K562 (cell line): ENCODE results near the gene ERAS. TPM values are rescaled to one million over a fixed set of nuclear protein-coding genes. Genes with fewer than 3 reads are reported as not detected.

ENCODE experiments used
- ATAC-seq: fragments of 200-7000 bp; cut with Tn5 transposase; 3 replicates; pipeline ENCODE4 v1.9.1; 2020; ENCODE audit warnings: moderate library complexity
- BruUV-seq: library from RNA; stranded (reverse); fragments of 400-500 nt; replicated peaks from 2 replicates; lab custom pipeline; 2021; lab: Mats Ljungman, UMichigan
- CTCF ChIA-PET: fragments of 300-600 bp; formaldehyde crosslinking; extraction: SDS; loops from one replicate; lab custom pipeline; 2021; ENCODE audit warnings: low intra/inter-chr PET ratio; lab: Yijun Ruan, JAX
- POLR2A ChIA-PET: fragments of 300-600, 350-650 bp; sonication (Branson Sonifier 250); formaldehyde crosslinking; extraction: SDS; loops from one replicate; lab custom pipeline; 2021; ENCODE audit warnings: antibody characterized with exemption, inconsistent platforms; lab: Yijun Ruan, JAX
- DNase-seq, 4 experiments: peaks; one replicate each; pipeline versions ENCODE4 v3.0.0 to v3.0.0-alpha.2; 2011 to 2018; ENCODE audit warnings: low spot score in 3 of 4, mixed read lengths in 3 of 4; ENCODE audit errors: extremely low read depth in 1 of 4
- FAIRE-seq: peaks from 2 replicates; lab custom pipeline; 2011; peaks lifted over from hg19 to GRCh38; lab: Jason Lieb, UNC
- H2AFZ ChIP-seq: 2 replicates; pipeline ENCODE4 v1.6.0; 2011; ENCODE audit warnings: low read depth, low read length, control low read depth, inconsistent platforms
- H3K27ac ChIP-seq: fragments of 200-600 bp; 3 replicates; pipeline ENCODE4 v1.8.0; 2011; ENCODE audit warnings: low read depth, mild to moderate bottlenecking, control low read depth, inconsistent platforms, low read length, moderate library complexity, mixed read lengths; ENCODE audit errors: extremely low read depth
- H3K27me3 ChIP-seq, 2 experiments: fragments of 300-600 bp in 1 of 2; 2 replicates in 1 of 2; 3 replicates in 1 of 2; pipeline versions ENCODE4 v1.6.0 to v1.8.0; 2011; ENCODE audit warnings: inconsistent platforms in 2 of 2, low read length in 2 of 2, mild to moderate bottlenecking in 1 of 2, mixed read lengths in 1 of 2, moderate library complexity in 1 of 2; ENCODE audit not compliant: control insufficient read depth in 2 of 2, insufficient read depth in 2 of 2
- H3K36me3 ChIP-seq: fragments of 300-600 bp; 3 replicates; pipeline ENCODE4 v1.8.0; 2011; ENCODE audit warnings: mild to moderate bottlenecking, low read length, inconsistent platforms; ENCODE audit not compliant: control insufficient read depth, insufficient read depth
- H3K4me1 ChIP-seq, 2 experiments: fragments of 200-600 bp in 1 of 2; replicated peaks in 1 of 2; 2 replicates in 1 of 2; 3 replicates in 1 of 2; pipeline versions ENCODE4 v1.5.1 to v1.8.0; 2011; ENCODE audit warnings: inconsistent platforms in 2 of 2, low read length in 2 of 2, mild to moderate bottlenecking in 1 of 2, mixed read lengths in 1 of 2, moderate library complexity in 1 of 2; ENCODE audit not compliant: control insufficient read depth in 2 of 2, insufficient read depth in 2 of 2
- H3K4me2 ChIP-seq: 2 replicates; pipeline ENCODE4 v1.6.1; 2011; ENCODE audit warnings: low read length, control low read depth, inconsistent platforms, mixed read lengths; ENCODE audit not compliant: insufficient read depth
- H3K4me3 ChIP-seq: fragments of 200-600 bp; sonication (generic), shearing (Covaris generic); 2 replicates; pipeline ENCODE4 v1.5.1; 2016; ENCODE audit warnings: control low read depth, inconsistent platforms
- H3K79me2 ChIP-seq: fragments of 200-600 bp; 3 replicates; pipeline ENCODE4 v1.8.0; 2011; ENCODE audit warnings: low read length, inconsistent platforms; ENCODE audit not compliant: control insufficient read depth, insufficient read depth
- H3K9ac ChIP-seq, 2 experiments: 2 replicates each; pipeline versions ENCODE4 v1.6.0 to v1.6.1; 2011; ENCODE audit warnings: low read depth in 2 of 2, low read length in 2 of 2, control low read depth in 1 of 2, inconsistent platforms in 1 of 2, mild to moderate bottlenecking in 1 of 2, mixed read lengths in 1 of 2; ENCODE audit not compliant: insufficient read depth in 1 of 2
- H3K9me1 ChIP-seq: one replicate; pipeline ENCODE4 v1.6.0; 2011; ENCODE audit warnings: inconsistent platforms, mild to moderate bottlenecking, low read length, moderate library complexity; ENCODE audit not compliant: control insufficient read depth, insufficient read depth
- H3K9me3 ChIP-seq: replicated peaks from 2 replicates; pipeline ENCODE4 v1.5.1; 2011; ENCODE audit warnings: low read depth, low read length, inconsistent platforms; ENCODE audit not compliant: control insufficient read depth, insufficient read depth
- H4K20me1 ChIP-seq: replicated peaks from 2 replicates; pipeline ENCODE4 v1.6.1; 2011; ENCODE audit warnings: low read length, inconsistent platforms, mixed read lengths; ENCODE audit not compliant: control insufficient read depth, insufficient read depth
- ADNP ChIP-seq: fragments of 200-800 bp; sonication (Bioruptor generic); IDR thresholded peaks from 2 replicates; pipeline ENCODE4 v1.6.1; 2016; ENCODE audit warnings: missing genetic modification characterization, missing compliant biosample characterization
- CHD4 ChIP-seq: fragments of 200-600 bp; sonication (generic); IDR thresholded peaks from 3 replicates; pipeline ENCODE4 v1.6.1; 2012; ENCODE audit warnings: low read depth, mild to moderate bottlenecking, mixed read lengths, low read length, inconsistent platforms; ENCODE audit not compliant: insufficient read depth, insufficient replicate concordance, poor library complexity, severe bottlenecking
- CXXC5 ChIP-seq: fragments of 250-450 bp; sonication (Bioruptor Pico); IDR thresholded peaks from 2 replicates; pipeline ENCODE4 v1.8.0; 2022; ENCODE audit warnings: inconsistent platforms, mild to moderate bottlenecking, moderate library complexity
- ESRRA ChIP-seq: fragments of 450-650 bp; IDR thresholded peaks from 2 replicates; pipeline ENCODE4 v1.6.1; 2014; ENCODE audit warnings: low read depth, mild to moderate bottlenecking, moderate library complexity, borderline replicate concordance
- FOXM1 ChIP-seq, 2 experiments: fragments of 450-650 bp in 1 of 2; sonication (generic) in 1 of 2; formaldehyde crosslinking in 1 of 2; IDR thresholded peaks; 2 replicates each; pipeline versions ENCODE4 v1.6.1 to v1.9.0; 2017 to 2022; ENCODE audit warnings: low read depth in 2 of 2, mild to moderate bottlenecking in 2 of 2, missing genetic modification reagents in 1 of 2, moderate library complexity in 1 of 2
- HDGF ChIP-seq: fragments of 450-650 bp; IDR thresholded peaks from 2 replicates; pipeline ENCODE4 v1.6.1; 2016
- JUNB ChIP-seq: fragments of 450-650 bp; formaldehyde crosslinking; conservative IDR thresholded peaks from 2 replicates; pipeline ENCODE4 v1.4.0; 2020; ENCODE audit warnings: mild to moderate bottlenecking
- KLF13 ChIP-seq: fragments of 450-650 bp; IDR thresholded peaks from 2 replicates; pipeline ENCODE4 v1.6.1; 2016; ENCODE audit warnings: missing genetic modification characterization, low read depth, mild to moderate bottlenecking, missing compliant biosample characterization, moderate library complexity, borderline replicate concordance
- MTA1 ChIP-seq: fragments of 450-650 bp; IDR thresholded peaks from 2 replicates; pipeline ENCODE4 v1.6.1; 2017; ENCODE audit warnings: borderline replicate concordance
- RBM25 ChIP-seq: fragments of 200-400 bp; formaldehyde crosslinking; IDR thresholded peaks from 2 replicates; pipeline ENCODE4 v1.6.1; 2018; ENCODE audit warnings: low read length, low read depth, moderate library complexity; ENCODE audit not compliant: severe bottlenecking
- SMARCE1 ChIP-seq: fragments of 450-650 bp; IDR thresholded peaks from 2 replicates; pipeline ENCODE4 v1.7.1; 2016; ENCODE audit warnings: mild to moderate bottlenecking
- STAT6 ChIP-seq: sonication (generic); formaldehyde crosslinking; IDR thresholded peaks from 2 replicates; pipeline ENCODE4 v1.8.1; 2023; ENCODE audit warnings: mild to moderate bottlenecking, missing genetic modification reagents
- THRB ChIP-seq: fragments of 450-650 bp; formaldehyde crosslinking; conservative IDR thresholded peaks from 2 replicates; pipeline ENCODE4 v1.4.0; 2022; ENCODE audit warnings: mild to moderate bottlenecking, missing genetic modification characterization
- XRCC4 ChIP-seq: IDR thresholded peaks from one replicate; pipeline ENCODE4 v1.6.1; 2011; ENCODE audit not compliant: insufficient read depth, insufficient read length; ENCODE audit errors: extremely low read depth
- ZNF134 ChIP-seq: fragments of 250-450 bp; sonication (Bioruptor Pico); conservative IDR thresholded peaks from 2 replicates; pipeline ENCODE4 v1.4.0; 2020
- WGBS: fragments of 100-300 bp; shearing (Covaris generic); methylation state at CpG from one replicate; pipeline ENCODE4 v1.1.6; 2016; ENCODE audit warnings: low coverage, mixed read lengths; ENCODE audit not compliant: insufficient coverage; ENCODE audit errors: missing lambda C conversion rate; 5-methylcytosine and 5-hydroxymethylcytosine counted together
- in situ Hi-C: fragments of 300-500 bp; cut with MboI; formaldehyde crosslinking; loops from 4 replicates; pipeline ENCODE4 v1.15.0; 2018; ENCODE audit warnings: inconsistent platforms, mixed read lengths
- intact Hi-C: fragments of 100-400 bp; cut with micrococcal nuclease; formaldehyde crosslinking; loops from 2 replicates; pipeline ENCODE4 v1.14.2; 2022
- polyA plus RNA-seq, 8 experiments: library from polyadenylated mRNA; depleted of rRNA in 4 of 8; stranded (reverse) in 5 of 8; unstranded in 3 of 8; fragments of >200 nt; fragmentation: Nextera tagmentation in 2 of 8; fragmentation: Illumina TruSeq in 1 of 8; extraction: Ambion mirVana in 2 of 8; extraction: Trizol in 1 of 8; gene quantifications; 2 replicates each; pipeline versions ENCODE4 v1.2.1 to v1.2.3, GENCODE V29; 2011 to 2014; ENCODE audit warnings: inconsistent platforms in 1 of 8, missing spikeins in 1 of 8
- total RNA-seq, 7 experiments: library from RNA; depleted of rRNA in 6 of 7; stranded (reverse); fragments of >200 nt in 6 of 7; fragmentation: Illumina TruSeq in 2 of 7; extraction: Trizol in 2 of 7; gene quantifications; 2 replicates each; pipeline versions ENCODE4 v1.2.1 to v1.2.3, GENCODE V29; 2011 to 2021; ENCODE audit warnings: low replicate concordance in 1 of 7

The ERAS gene
- total and polyA plus RNA-seq, 9 of the 15 experiments (the other 6 are each of a cell fraction or from before 2014, with no cell fraction given) = 0.07 to 0.12 TPM; not detected in 7

GRCh38 chrX:48782795-48783194 is 43.5 kb upstream of the ERAS start (continued):
- TF ChIP-seq THRB (CRISPR knock-in tag) = no peak
- TF ChIP-seq XRCC4 = no peak
- peak; percentile 89 for TF ChIP-seq FOXM1 (IDR thresholded peaks at IDR 0.05; ENCODE audit: low read depth)
- no peak for TF ChIP-seq FOXM1 (CRISPR knock-in tag; IDR thresholded peaks at IDR 0.05; ENCODE audit: low read depth)
- TF ChIP-seq ADNP (tag) = no peak
- TF ChIP-seq, all 486 proteins: peak for 135

- CTCF ChIA-PET = no interaction called here
- DNase-seq (no peak), FAIRE-seq (peak; percentile 61), ATAC-seq (no peak)
- BruUV-seq = no TSS peak
- H2AFZ ChIP-seq = no peak overlapping the region
- no peaks in the 10 kb centered on the region for H3K27me3 ChIP-seq
- no peaks in the 10 kb centered on the region for H3K9me3 ChIP-seq
- H3K9ac ChIP-seq = peak overlapping the region in 1 of 2 experiments; percentile 94; a peak in 2 of 4 replicates
- no peaks in the 10 kb centered on the region for H4K20me1 ChIP-seq
- H3K36me3 ChIP-seq = peaks cover 16% of the 10 kb centered on the region; the same call in 1 of the 3 replicates
- in situ Hi-C loops (no loop called here), intact Hi-C loops (loop anchor here (1.0 to 5.0 kb wide), 2 partner anchors 16 to 87 kb away; partner anchors contain the start of gene SUV39H1)
- 11% methylated on average over 3 of the region's 3 CpGs for WGBS
- no peak overlapping the region for H3K4me3 ChIP-seq
- POLR2A ChIA-PET = interaction anchor here (0.7 to 1.0 kb wide), 2 partner anchors 9 to 113 kb away, joined by 3 to 8 read pairs; partner anchors contain the start of genes PQBP1 and TIMM17B
- TF ChIP-seq RBM25 = peak; percentile 48
- 0 out of 2 replicates have a peak, but pooled peaks have one; percentile 48 for TF ChIP-seq KLF13 (tag)
- no peak for TF ChIP-seq HDGF
- no peak for TF ChIP-seq STAT6
- no peak for TF ChIP-seq JUNB (CRISPR knock-in tag)
- 0 out of 2 replicates have a peak, but pooled peaks have one; percentile 29 for TF ChIP-seq CXXC5 (CRISPR knock-in tag)
- no peak for TF ChIP-seq MTA1
- TF ChIP-seq ESRRA = peak; percentile 60; the same call in 1 of the 2 replicates
- no peak for TF ChIP-seq SMARCE1
- TF ChIP-seq ZNF134 (CRISPR knock-in tag) = no peak
- TF ChIP-seq CHD4 = no peak
- H3K79me2 ChIP-seq = peaks cover 75% of the 10 kb centered on the region
- peaks cover 35 to 56% of the 10 kb centered on the region in 2 experiments; a peak in 4 of 5 replicates for H3K4me1 ChIP-seq
- H3K9me1 ChIP-seq = no peaks in the 10 kb centered on the region
- H3K27ac ChIP-seq = peak overlapping the region; percentile 76
- peak overlapping the region; percentile 93 for H3K4me2 ChIP-seq
Observed at GRCh38 chrX:48784726-48785125, 41.6 kb upstream of the ERAS start.
